Hematopoietic multipotent progenitor cell treated with erythropoietin and hydrocortisone succinate and interleukin-3 and kit ligand, for 4 days (in vitro differentiated cells): ENCODE results near the gene SYCN.

Experiments
- DNase-seq: peaks from one replicate; pipeline ENCODE4 v3.0.0-alpha.2; 2015

The SYCN gene

GRCh38 chr19:39192846-39193245, 11.2 kb downstream of the SYCN start:
- DNase-seq: no peak

GRCh38 chr19:39190768-39191167, 13.3 kb downstream of the SYCN start:
- DNase-seq: no peak

- no peak for DNase-seq
These were observed 15.1 kb downstream of the SYCN start for GRCh38 chr19:39188960-39189359.

- no peak for DNase-seq
These were observed 16.5 kb downstream of the SYCN start for GRCh38 chr19:39187552-39187943.

GRCh38 chr19:39186391-39186790, 17.7 kb downstream of the SYCN start:
- DNase-seq: no peak

- DNase-seq: no peak
These were observed 21.0 kb downstream of the SYCN start for GRCh38 chr19:39183104-39183503.

- no peak for DNase-seq
These were observed 21.9 kb downstream of the SYCN start for GRCh38 chr19:39182174-39182505.

GRCh38 chr19:39181500-39182173, 22.4 kb downstream of the SYCN start:
- DNase-seq: no peak

GRCh38 chr19:39180749-39181148, 23.3 kb downstream of the SYCN start:
- no peak for DNase-seq

- no peak for DNase-seq
These were observed 24.3 kb downstream of the SYCN start for GRCh38 chr19:39179754-39180153.

GRCh38 chr19:39178296-39179006, 25.6 kb downstream of the SYCN start:
- no peak for DNase-seq

- no peak for DNase-seq
These were observed 26.3 kb downstream of the SYCN start for GRCh38 chr19:39177736-39178135.

- DNase-seq: no peak
These were observed 26.9 kb downstream of the SYCN start for GRCh38 chr19:39177110-39177699.

GRCh38 chr19:39175564-39175963, 28.5 kb downstream of the SYCN start:
- no peak for DNase-seq

- no peak for DNase-seq
These were observed 29.2 kb downstream of the SYCN start for GRCh38 chr19:39174558-39175544.

GRCh38 chr19:39174142-39174541, 29.9 kb downstream of the SYCN start:
- no peak for DNase-seq

GRCh38 chr19:39173502-39173991, 30.5 kb downstream of the SYCN start:
- no peak for DNase-seq

- DNase-seq: no peak
These were observed 31.2 kb downstream of the SYCN start for GRCh38 chr19:39172700-39173501.

GRCh38 chr19:39171479-39172465, 32.3 kb downstream of the SYCN start:
- no peak for DNase-seq

- DNase-seq: no peak
These were observed 33.5 kb downstream of the SYCN start for GRCh38 chr19:39170386-39171231.
